Measurements from ENCODE around the gene ARL2.

DNA sequence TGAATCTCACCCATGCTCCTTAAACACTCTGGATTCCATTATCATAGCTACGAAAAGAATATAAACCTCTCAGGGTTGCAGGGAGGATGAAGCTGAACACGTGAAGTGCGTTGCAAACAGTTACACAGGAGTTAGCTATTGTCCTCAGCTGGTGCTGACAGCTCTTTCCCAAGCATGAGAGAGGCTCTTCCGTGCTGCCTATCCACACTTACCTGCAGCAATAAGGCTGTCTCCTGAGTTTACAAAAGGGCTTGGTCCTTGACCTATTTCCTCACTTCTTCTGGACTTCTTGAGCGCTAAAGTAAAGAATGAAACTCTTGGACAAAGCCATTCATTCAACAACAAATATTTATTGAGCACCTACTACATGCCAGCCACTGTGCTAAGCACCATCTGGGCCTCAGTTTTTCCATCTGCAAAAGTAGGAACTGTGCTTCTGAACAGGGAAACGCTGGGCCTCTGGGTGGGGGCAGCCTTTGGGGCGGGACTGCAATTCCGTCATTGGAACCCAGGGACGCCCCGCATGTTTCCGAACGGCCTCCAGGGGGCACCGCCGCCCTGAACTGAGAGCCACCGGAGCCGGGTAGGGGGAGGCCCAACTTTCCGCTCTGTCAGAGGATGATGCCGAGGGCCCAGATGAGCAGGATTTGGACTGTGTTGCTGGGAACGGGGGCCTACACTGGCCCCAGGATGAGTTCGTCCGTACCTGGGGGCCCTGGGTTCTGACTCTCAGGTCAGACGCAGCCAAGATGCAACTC is 651 bp upstream of the ARL2 start:
- TF ChIP-seq, protein P1, sequence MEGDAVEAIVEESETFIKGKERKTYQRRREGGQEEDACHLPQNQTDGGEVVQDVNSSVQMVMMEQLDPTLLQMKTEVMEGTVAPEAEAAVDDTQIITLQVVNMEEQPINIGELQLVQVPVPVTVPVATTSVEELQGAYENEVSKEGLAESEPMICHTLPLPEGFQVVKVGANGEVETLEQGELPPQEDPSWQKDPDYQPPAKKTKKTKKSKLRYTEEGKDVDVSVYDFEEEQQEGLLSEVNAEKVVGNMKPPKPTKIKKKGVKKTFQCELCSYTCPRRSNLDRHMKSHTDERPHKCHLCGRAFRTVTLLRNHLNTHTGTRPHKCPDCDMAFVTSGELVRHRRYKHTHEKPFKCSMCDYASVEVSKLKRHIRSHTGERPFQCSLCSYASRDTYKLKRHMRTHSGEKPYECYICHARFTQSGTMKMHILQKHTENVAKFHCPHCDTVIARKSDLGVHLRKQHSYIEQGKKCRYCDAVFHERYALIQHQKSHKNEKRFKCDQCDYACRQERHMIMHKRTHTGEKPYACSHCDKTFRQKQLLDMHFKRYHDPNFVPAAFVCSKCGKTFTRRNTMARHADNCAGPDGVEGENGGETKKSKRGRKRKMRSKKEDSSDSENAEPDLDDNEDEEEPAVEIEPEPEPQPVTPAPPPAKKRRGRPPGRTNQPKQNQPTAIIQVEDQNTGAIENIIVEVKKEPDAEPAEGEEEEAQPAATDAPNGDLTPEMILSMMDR (conservative IDR thresholded peaks at IDR 0.05; ENCODE audit: low read depth, low read length), result peak; percentile 81
- TF ChIP-seq EZH2 (IDR thresholded peaks at IDR 0.05; ENCODE audit: borderline replicate concordance, low read depth, low read length, poor library complexity, severe bottlenecking), result no peak

Data from A673 (cell line).